NCI-H345 treated with DMSO at 0.1 percent for 48 hours (cell line): ENCODE measurements around the gene SLC22A23.

Experiments used
- DNase-seq: peaks from one replicate; lab custom pipeline; 2025; ENCODE audit not compliant: unreplicated experiment; lab: John Stamatoyannopoulos, UW

Gene SLC22A23

GRCh38 chr6:3355358-3356055 lies 101.3 kb downstream of the SLC22A23 start:
- DNase-seq = no peak

GRCh38 chr6:3355011-3355357 lies 101.9 kb downstream of the SLC22A23 start:
- DNase-seq = no peak

GRCh38 chr6:3353939-3354338 lies 102.9 kb downstream of the SLC22A23 start:
- DNase-seq = no peak

- no peak for DNase-seq
Observed at GRCh38 chr6:3353213-3353903, 103.5 kb downstream of the SLC22A23 start.

- no peak for DNase-seq
Observed at GRCh38 chr6:3352678-3353077, 104.2 kb downstream of the SLC22A23 start.

GRCh38 chr6:3351829-3352524 lies 104.9 kb downstream of the SLC22A23 start:
- no peak for DNase-seq

GRCh38 chr6:3351105-3351676 lies 105.7 kb downstream of the SLC22A23 start:
- DNase-seq = no peak

GRCh38 chr6:3350252-3350796 lies 106.5 kb downstream of the SLC22A23 start:
- DNase-seq = no peak

- no peak for DNase-seq
Observed at GRCh38 chr6:3349388-3350251, 107.2 kb downstream of the SLC22A23 start.

- DNase-seq = no peak
Observed at GRCh38 chr6:3348821-3349220, 108.0 kb downstream of the SLC22A23 start.

GRCh38 chr6:3347826-3348225 lies 109.0 kb downstream of the SLC22A23 start:
- DNase-seq = no peak

- DNase-seq = no peak
Observed at GRCh38 chr6:3347247-3347646, 109.6 kb downstream of the SLC22A23 start.

GRCh38 chr6:3346476-3346875 lies 110.4 kb downstream of the SLC22A23 start:
- DNase-seq = no peak

GRCh38 chr6:3345836-3346235 lies 111.0 kb downstream of the SLC22A23 start:
- no peak for DNase-seq

GRCh38 chr6:3343089-3343883 lies 113.6 kb downstream of the SLC22A23 start:
- DNase-seq = no peak

GRCh38 chr6:3341467-3341866 lies 115.4 kb downstream of the SLC22A23 start:
- no peak for DNase-seq

GRCh38 chr6:3340894-3341293 lies 116.0 kb downstream of the SLC22A23 start:
- DNase-seq = no peak

GRCh38 chr6:3340358-3340802 lies 116.5 kb downstream of the SLC22A23 start:
- DNase-seq = no peak

- no peak for DNase-seq
Observed at GRCh38 chr6:3339811-3340210, 117.0 kb downstream of the SLC22A23 start.
